Psoas muscle (tissue), 8 donors: ENCODE measurements around the gene PPP1R2C. TPM values are rescaled to one million over a fixed set of nuclear protein-coding genes. Genes with fewer than 3 reads are reported as not detected.

Experiments
- ATAC-seq, 4 donors: fragments of 200-7000 bp; cut with Tn5 transposase; one replicate each; pipeline ENCODE4 v1.9.1; 2020; ENCODE audit warnings: moderate library complexity in 3 of 4, mild to moderate bottlenecking in 2 of 4
- DNase-seq, 2 donors: peaks; one replicate each; pipeline ENCODE4 v3.0.0-alpha.2; 2020
- H3K27ac ChIP-seq: fragments of 200-600 bp; one replicate; pipeline ENCODE4 v1.8.0; 2022
- H3K27me3 ChIP-seq, 3 donors: fragments of 200-600 bp in 1 of 3; one replicate each; pipeline versions ENCODE4 v1.6.1 to v1.8.0; 2013 to 2022; ENCODE audit warnings: low read length in 2 of 3, mild to moderate bottlenecking in 2 of 3, moderate library complexity in 1 of 3; ENCODE audit not compliant: insufficient read depth in 3 of 3
- H3K36me3 ChIP-seq, 2 donors: fragments of 200-600 bp in 1 of 2; one replicate each; pipeline versions ENCODE4 v1.6.1 to v1.8.0; 2013 to 2022; ENCODE audit warnings: low read depth in 1 of 2, mild to moderate bottlenecking in 1 of 2, moderate library complexity in 1 of 2; ENCODE audit not compliant: insufficient read depth in 1 of 2
- H3K4me1 ChIP-seq: fragments of 200-600 bp; one replicate; pipeline ENCODE4 v1.8.0; 2022
- H3K4me3 ChIP-seq: fragments of 200-600 bp; one replicate; pipeline ENCODE4 v1.8.0; 2022; ENCODE audit warnings: mild to moderate bottlenecking
- H3K9me3 ChIP-seq: fragments of 200-600 bp; one replicate; pipeline ENCODE4 v1.8.0; 2022
- WGBS, 3 donors: extraction: QIAGEN DNeasy Blood & Tissue Kit; methylation state at CpG; one replicate each; pipeline versions ENCODE4 v1.1.6 to v1.1.7; 2013; 5-methylcytosine and 5-hydroxymethylcytosine counted together
- intact Hi-C, 2 donors: fragments of 100-400 bp; cut with DNase I; formaldehyde crosslinking; loops; one replicate each; pipeline versions ENCODE4 v1.11.0 to v1.14.2; 2022
- polyA plus RNA-seq, 3 donors: library from polyadenylated mRNA; stranded (reverse); fragments of 200-250 nt; gene quantifications; one replicate each; pipeline ENCODE4 v1.2.3, GENCODE V29; 2013
- total RNA-seq, 4 donors: library from RNA; stranded (reverse); fragmentation: NEBNext Ultra II Directional in 2 of 4; extraction: Animal tissue kit (Norgen Biotek cat#: 25700) in 2 of 4; gene quantifications; one replicate each; pipeline versions ENCODE4 v1.2.1 to v1.2.4, GENCODE V29; 2021 to 2023
- TF ChIP-seq, protein P1 (sequence below): fragments of 200-600 bp; IDR thresholded peaks from one replicate; pipeline ENCODE4 v1.8.0; 2022; ENCODE audit warnings: antibody characterized with exemption
- donor health status: healthy with polysubstance abuse.
- donor health status: DM: no; HTN: no; CAD: no; lungs with moderate emphysema.
- donor health status: Bipolar disorder and iron deficiency.
- donor health status: healthy.
- donor health status: DM: yes; HTN: yes; CAD: no.
- donor health status: DM: no; HTN: no; CAD: no.
- donor health status: DM: no; HTN: no; CAD: no.
- donor health status: DM: yes; HTN: yes; CAD: no.

Gene PPP1R2C
- total and polyA plus RNA-seq, 7 donors = not detected

DNA sequence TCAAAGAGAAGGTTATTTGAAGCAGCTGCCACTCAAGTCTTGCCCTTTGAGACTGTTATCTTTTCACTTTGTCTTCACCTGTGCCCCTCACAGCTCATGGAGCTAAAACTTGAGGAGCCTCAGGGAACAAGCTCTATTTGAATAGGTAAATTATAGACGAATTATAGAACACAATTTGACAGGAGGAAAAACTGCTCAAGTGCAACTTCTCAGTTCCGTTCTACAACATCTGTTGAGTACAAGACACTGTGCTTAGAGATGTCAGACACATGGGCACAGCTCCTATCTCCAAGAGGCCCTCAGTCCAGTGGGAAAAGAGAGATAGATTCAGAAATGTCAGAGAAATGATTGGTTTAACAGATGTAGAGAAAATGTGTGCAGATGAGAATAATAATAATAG lies 5.1 kb downstream of the PPP1R2C start:
- TF ChIP-seq, protein P1, sequence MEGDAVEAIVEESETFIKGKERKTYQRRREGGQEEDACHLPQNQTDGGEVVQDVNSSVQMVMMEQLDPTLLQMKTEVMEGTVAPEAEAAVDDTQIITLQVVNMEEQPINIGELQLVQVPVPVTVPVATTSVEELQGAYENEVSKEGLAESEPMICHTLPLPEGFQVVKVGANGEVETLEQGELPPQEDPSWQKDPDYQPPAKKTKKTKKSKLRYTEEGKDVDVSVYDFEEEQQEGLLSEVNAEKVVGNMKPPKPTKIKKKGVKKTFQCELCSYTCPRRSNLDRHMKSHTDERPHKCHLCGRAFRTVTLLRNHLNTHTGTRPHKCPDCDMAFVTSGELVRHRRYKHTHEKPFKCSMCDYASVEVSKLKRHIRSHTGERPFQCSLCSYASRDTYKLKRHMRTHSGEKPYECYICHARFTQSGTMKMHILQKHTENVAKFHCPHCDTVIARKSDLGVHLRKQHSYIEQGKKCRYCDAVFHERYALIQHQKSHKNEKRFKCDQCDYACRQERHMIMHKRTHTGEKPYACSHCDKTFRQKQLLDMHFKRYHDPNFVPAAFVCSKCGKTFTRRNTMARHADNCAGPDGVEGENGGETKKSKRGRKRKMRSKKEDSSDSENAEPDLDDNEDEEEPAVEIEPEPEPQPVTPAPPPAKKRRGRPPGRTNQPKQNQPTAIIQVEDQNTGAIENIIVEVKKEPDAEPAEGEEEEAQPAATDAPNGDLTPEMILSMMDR = no peak
- ATAC-seq (no peak), DNase-seq (no peak)
- Histone ChIP-seq H3K9me3 (no peaks in the 10 kb centered on the region), H3K27ac (no peak overlapping the region), H3K4me3 (no peak overlapping the region), H3K36me3 (no peaks in the 10 kb centered on the region), H3K27me3 (peaks cover 0 to 4% (median 0%) of the 10 kb centered on the region in 3 donors), H3K4me1 (no peaks in the 10 kb centered on the region)
- intact Hi-C loops = no loop called here
- 68 to 78% (median 69%) methylated on average over 2 of the region's 2 CpGs for WGBS, 3 donors

DNA sequence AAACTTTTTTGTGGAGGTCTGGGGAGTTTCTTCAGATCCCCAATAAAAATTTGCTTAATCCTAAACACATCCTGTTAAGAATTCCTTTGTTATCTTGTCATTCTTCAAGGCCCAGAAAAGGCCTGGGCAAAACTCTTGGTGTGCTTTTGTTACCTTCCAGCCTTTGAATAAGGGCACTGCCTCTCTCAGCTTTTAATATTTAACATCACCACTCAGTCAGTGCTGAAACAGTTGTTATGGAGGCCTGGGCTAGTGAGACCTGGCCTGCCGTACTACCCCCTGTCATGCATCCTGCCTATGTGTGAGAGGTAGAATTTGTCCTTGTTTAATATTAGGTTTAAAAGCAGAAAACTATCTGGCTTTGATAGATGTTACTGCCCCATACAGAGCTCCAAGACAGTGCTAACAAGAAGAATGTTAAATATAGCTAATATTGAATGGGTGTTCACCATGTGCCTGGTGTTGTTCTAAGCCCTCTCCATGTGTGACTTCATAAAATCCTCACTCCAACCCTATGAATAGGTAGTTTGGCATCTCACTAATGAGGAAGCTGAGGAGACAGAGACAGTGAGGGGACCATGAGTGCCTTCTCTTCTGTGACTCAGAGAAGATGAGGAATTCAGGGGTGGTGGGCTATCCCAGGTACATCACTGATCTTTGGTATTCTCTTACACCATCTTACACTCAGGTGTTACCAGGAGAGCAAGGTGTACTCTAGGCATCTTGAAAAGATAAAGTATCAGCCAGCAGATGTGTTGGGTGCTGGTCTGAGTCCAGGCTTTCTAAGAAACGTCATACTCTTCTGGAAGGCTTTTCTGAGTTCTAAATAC lies 6.2 kb downstream of the PPP1R2C start:
- no peak for ATAC-seq
- intact Hi-C loops = no loop called here
- TF ChIP-seq, protein P1 = no peak
- DNase-seq = no peak
- Histone ChIP-seq H3K4me3 (no peak overlapping the region), H3K36me3 (no peaks in the 10 kb centered on the region), H3K9me3 (no peaks in the 10 kb centered on the region), H3K4me1 (no peaks in the 10 kb centered on the region), H3K27ac (no peak overlapping the region), H3K27me3 (peaks cover 0 to 4% (median 0%) of the 10 kb centered on the region in 3 donors)
- 56 to 68% (median 64%) methylated on average over 2 of the region's 2 CpGs for WGBS, 3 donors

DNA sequence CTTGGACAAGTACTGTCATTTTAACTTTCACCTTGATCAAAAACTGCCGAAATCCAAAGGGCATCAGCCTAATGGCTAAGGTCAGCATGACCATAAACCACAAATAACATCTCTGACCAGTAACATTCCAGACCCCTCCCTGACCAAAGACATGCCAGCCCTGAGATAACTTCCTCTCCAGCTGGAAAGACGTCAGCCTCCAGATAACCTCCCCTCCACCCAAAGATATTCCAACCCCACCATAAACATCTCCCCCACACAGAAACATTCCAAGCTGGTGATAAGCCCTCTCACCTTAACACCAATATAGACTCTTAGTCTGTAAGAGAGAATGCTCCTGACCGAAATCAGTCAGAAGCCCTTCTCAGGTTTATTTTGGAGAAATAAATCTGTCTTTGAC lies 7.4 kb downstream of the PPP1R2C start:
- H3K27me3 ChIP-seq = peaks cover 0 to 4% (median 0%) of the 10 kb centered on the region in 3 donors
- WGBS, 3 donors = 71 to 78% (median 77%) methylated on average over 3 of the region's 3 CpGs
- no peak for ATAC-seq

DNA sequence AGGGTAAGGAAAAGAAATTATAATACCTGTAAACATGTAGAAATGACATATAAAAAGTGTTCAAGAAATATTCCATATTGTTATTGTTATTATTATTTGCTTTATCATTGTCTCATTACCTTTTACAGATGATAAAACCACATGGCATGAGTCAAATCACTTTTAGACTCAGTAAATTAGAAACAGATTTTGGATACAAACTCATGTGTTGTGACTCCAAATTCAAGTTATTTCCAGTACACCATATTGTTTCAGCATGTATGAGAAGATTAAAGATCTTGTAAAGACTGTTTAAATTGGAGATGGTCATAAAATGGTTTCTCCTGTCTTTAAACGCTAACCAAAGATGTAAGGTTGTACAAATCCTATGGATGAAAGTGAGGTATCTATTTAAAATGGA lies 18.1 kb downstream of the PPP1R2C start:
- Histone ChIP-seq H3K27me3 (peaks cover 0 to 3% (median 0%) of the 10 kb centered on the region in 3 donors), H3K27ac (no peak overlapping the region), H3K36me3 (no peaks in the 10 kb centered on the region), H3K9me3 (no peaks in the 10 kb centered on the region), H3K4me3 (no peak overlapping the region), H3K4me1 (no peaks in the 10 kb centered on the region)
- TF ChIP-seq, protein P1 = no peak
- intact Hi-C loops = no loop called here
- ATAC-seq (no peak), DNase-seq (no peak)
- WGBS, 3 donors = 90 to 100% (median 90%) methylated on average over 1 of the region's 1 CpG

More for the DNA sequence above, 7.4 kb downstream of the PPP1R2C start:
- no peaks in the 10 kb centered on the region for H3K9me3 ChIP-seq
- DNase-seq = no peak
- H3K36me3 ChIP-seq = no peaks in the 10 kb centered on the region
- H3K4me3 ChIP-seq = no peak overlapping the region
- TF ChIP-seq, protein P1 = no peak
- H3K27ac ChIP-seq = no peak overlapping the region
- intact Hi-C loops = no loop called here
- no peaks in the 10 kb centered on the region for H3K4me1 ChIP-seq
